Activated CD4-positive, alpha-beta T cell treated with anti-CD3 and anti-CD28 coated beads, Interleukin-2, amount 10 ng/mL, durations not matched to agents 24 days and 14 days (primary cell): ENCODE measurements around the gene GADD45G. TPM values are rescaled to one million over a fixed set of nuclear protein-coding genes. Genes with fewer than 3 reads are reported as not detected.

Experiments
- DNase-seq: peaks from one replicate; pipeline ENCODE4 v3.0.0; 2022
- H3K27ac Mint-ChIP-seq: one replicate; pipeline ENCODE4 v1.8.0; 2022; ENCODE audit warnings: mild to moderate bottlenecking, mixed read lengths
- H3K27me3 Mint-ChIP-seq: one replicate; pipeline ENCODE4 v1.8.0; 2022; ENCODE audit warnings: mixed read lengths
- H3K36me3 Mint-ChIP-seq: one replicate; pipeline ENCODE4 v1.8.0; 2022; ENCODE audit warnings: low read depth, mild to moderate bottlenecking, mixed read lengths
- H3K4me1 Mint-ChIP-seq: one replicate; pipeline ENCODE4 v1.8.0; 2021; ENCODE audit warnings: mixed read lengths
- H3K4me3 Mint-ChIP-seq: one replicate; pipeline ENCODE4 v1.8.0; 2022; ENCODE audit warnings: mild to moderate bottlenecking, moderate library complexity, mixed read lengths
- H3K9me3 Mint-ChIP-seq: one replicate; pipeline ENCODE4 v1.8.0; 2021; ENCODE audit warnings: mixed read lengths
- intact Hi-C: fragments of 100-400 bp; cut with micrococcal nuclease; formaldehyde crosslinking; loops from one replicate; pipeline ENCODE4 v1.15.1; 2023
- total RNA-seq: library from RNA; stranded (reverse); gene quantifications from 2 replicates; pipeline ENCODE4 v1.2.3, GENCODE V29; 2022

The GADD45G gene
- total RNA-seq, 1 donor from 2014 or later: 19.8 TPM

DNA sequence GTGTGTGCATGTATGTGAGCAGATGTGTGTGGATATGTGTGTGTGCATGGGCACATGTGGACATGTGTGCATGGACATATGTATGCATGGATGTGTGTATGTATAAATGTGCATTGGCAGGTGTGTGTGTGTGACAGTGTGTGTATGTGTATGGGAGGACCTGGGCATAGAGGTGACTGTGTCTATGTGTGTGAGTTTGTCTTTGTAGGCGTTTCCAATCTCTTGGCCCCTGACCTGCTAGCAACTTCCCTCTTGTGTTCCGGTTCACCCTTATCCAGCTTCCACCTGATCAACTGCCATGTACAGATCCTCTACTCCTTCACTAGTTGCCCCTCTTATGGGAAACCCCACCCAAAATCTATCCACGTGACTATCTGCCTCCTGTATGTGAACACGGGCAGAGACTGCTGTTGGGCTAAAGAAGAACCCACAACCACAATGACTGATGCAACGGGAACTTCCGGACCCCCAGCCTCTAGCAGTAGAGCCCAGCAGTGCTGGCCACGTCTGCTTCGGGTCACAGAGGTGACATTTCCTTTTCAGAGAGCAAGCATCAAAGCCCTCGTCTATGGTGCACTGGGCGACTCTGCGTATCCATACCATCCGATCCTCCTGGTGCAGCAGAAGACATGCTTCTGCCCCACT, 24.9 kb upstream of the GADD45G start:
- DNase-seq: peak; percentile 77
- H3K4me1 Mint-ChIP-seq: peaks cover 10% of the 10 kb centered on the region
- no peaks in the 10 kb centered on the region for H3K36me3 Mint-ChIP-seq
- peaks cover 7% of the 10 kb centered on the region for H3K9me3 Mint-ChIP-seq
- peaks cover 65% of the 10 kb centered on the region for H3K27me3 Mint-ChIP-seq
- H3K27ac Mint-ChIP-seq: peak overlapping the region; percentile 40
- H3K4me3 Mint-ChIP-seq: peak overlapping the region; percentile 5
- intact Hi-C loops: loop anchor here (5.0 kb wide), 1 partner anchor 1292 kb away; no protein-coding TSS in a partner anchor

DNA sequence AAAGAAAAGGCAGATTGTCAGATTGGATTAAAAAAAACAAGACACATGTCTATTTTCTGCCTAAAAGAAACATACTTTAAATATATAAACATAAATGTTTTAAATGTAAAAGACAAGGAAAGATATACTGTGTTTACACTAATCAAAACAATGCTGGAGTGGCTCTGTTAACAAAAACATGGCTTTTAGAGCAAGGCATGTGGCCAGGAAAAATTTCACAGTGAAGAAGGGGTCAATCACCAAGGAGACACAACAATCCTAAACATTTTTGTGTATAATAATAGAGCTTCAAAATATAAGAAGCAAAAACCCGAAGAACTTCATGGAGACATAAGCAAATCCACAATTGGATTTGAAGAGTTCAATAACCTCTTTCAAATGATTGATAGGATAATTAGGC, 18.5 kb upstream of the GADD45G start:
- Mint-ChIP-seq H3K9me3 (peaks cover 7% of the 10 kb centered on the region), H3K27ac (no peak overlapping the region), H3K36me3 (no peaks in the 10 kb centered on the region), H3K4me3 (no peak overlapping the region), H3K27me3 (peaks cover 61% of the 10 kb centered on the region), H3K4me1 (no peaks in the 10 kb centered on the region)
- intact Hi-C loops: no loop called here
- DNase-seq: no peak

DNA sequence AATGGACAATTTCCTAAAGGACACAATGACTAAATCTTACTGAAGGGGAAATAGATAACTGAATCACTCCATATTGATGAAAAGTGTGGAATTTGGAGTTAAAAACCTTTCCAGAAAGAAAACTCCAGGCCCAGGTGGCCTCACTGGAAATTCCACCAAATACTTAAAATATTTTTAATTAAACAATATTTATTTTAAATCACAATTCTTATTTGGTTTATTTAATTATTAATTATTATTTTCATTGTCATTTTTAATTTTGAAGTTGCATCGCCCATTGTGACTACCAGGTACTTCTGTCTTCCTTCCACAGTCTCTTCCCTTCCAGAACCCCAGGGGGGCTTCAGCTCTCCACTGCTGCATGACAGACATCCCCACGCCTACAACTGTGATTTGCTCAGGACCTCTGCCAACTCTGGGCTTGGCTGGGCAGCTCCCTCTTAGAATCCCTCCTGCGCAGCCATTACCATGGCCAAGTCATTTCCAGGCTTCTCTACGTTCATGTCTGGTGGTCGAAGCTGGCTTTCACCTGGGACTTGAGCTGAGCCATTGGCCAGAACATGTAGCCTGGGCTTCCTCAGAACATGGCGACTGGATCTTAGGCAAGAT, 16.4 kb upstream of the GADD45G start:
- no peaks in the 10 kb centered on the region for H3K36me3 Mint-ChIP-seq
- DNase-seq: peak; percentile 47

DNA sequence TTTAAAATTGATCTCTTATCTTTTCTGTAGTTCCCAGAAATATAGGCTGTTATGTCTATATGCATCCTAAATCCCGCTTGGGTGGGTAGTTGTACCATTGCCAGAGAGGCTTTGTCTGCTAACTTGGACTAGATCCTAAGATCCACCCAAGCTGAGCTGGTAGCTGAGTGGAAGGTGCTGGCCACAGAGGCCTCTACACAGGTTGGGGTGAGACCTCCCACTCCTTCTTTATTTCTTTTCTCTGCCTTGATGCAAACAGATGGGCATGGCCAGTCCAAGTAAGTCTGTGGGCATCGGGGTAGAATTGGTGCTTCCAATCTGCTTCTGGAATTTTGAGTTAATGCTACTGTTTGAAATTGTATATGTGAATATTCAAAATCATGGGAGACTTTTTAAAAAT, 14.4 kb upstream of the GADD45G start:
- intact Hi-C loops: no loop called here
- DNase-seq: peak; percentile 51
- Mint-ChIP-seq H3K9me3 (no peaks in the 10 kb centered on the region), H3K36me3 (no peaks in the 10 kb centered on the region), H3K27ac (no peak overlapping the region), H3K4me1 (no peaks in the 10 kb centered on the region), H3K4me3 (no peak overlapping the region), H3K27me3 (peaks cover 38% of the 10 kb centered on the region)

More for the DNA sequence above, 16.4 kb upstream of the GADD45G start:
- intact Hi-C loops: no loop called here
- Mint-ChIP-seq H3K4me1 (no peaks in the 10 kb centered on the region), H3K27me3 (peaks cover 53% of the 10 kb centered on the region), H3K4me3 (no peak overlapping the region), H3K9me3 (peaks cover 4% of the 10 kb centered on the region), H3K27ac (no peak overlapping the region)

DNA sequence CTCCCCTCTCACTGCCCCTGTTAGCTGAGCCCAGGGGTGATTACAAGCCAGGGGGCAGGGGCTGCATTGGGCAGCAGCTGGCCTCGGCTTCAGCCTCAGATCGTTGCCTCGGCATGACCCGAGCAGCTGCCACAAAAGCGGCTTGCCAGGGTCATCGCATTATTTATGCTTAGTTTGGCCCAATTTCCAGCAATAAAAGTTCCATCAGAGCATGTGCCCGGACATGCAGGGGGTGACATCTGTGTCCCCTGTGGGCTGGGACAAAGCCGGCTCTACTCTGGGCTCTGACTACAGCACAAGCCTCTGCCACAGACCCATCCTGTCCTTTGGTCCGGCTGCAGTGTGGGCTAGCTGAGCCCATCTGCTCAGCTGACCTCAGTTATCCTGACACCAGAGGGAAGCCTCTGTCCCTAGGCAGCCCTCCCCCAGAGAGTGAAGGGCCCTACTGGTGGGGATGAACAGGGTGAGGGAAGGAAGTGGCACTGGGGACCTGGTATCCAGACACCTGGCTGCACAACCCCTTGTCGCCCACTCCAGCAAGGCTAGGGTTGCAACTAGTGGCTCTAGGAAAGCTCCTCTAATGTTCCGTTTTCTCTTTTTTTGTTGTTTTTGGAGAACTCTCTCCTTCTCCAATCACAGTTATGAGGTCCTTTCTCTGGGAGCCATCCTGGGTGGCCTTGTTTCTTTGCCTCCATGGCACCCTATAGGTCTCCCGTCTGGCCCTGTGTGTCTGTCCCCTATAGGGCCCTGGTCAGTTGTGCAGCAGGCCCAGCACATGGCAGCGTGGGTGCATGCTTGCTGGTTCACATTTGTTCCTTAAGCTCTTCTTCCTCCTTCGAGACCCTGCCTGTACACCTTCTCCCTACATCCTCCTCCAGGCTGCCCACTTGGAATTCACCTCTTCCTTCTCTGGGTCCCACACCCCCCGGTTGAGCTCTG, 13.3 kb upstream of the GADD45G start:
- intact Hi-C loops: no loop called here
- no peaks in the 10 kb centered on the region for H3K36me3 Mint-ChIP-seq

DNA sequence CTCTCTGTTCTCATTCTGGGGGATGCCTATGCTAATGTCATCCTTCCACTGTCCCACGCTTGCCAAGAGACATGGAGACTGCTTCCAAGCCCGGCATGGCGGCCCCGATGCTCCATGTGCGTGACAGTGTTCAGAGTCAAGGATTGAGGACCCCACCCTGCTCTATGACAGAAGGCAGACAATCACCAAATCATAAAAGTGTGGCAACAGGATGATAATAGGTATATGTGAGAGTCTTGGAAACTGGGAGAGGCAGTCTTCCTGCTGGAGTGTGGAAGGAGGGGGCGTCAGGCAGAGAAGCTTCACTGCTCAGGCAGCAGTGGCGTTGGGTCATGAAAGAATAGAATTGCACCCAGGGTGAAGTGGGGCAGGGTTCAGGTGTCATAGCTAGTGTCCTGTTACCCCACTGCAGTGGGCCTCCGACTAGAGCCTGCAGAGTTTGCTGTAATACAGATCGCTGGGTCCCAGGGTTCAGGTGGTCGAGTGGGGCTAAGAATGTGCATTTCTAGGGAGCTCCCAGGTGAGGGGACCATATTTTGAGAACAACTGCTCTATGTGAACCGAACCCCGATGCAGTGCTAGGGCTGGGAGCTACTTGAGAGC, 12.5 kb upstream of the GADD45G start:
- H3K27me3 Mint-ChIP-seq: peaks cover 31% of the 10 kb centered on the region
- H3K4me1 Mint-ChIP-seq: no peaks in the 10 kb centered on the region
- no peak overlapping the region for H3K27ac Mint-ChIP-seq
- no peak for DNase-seq
- intact Hi-C loops: no loop called here
- no peaks in the 10 kb centered on the region for H3K9me3 Mint-ChIP-seq
- H3K4me3 Mint-ChIP-seq: no peak overlapping the region
- H3K36me3 Mint-ChIP-seq: no peaks in the 10 kb centered on the region

More for the DNA sequence above, 13.3 kb upstream of the GADD45G start:
- Mint-ChIP-seq H3K4me3 (no peak overlapping the region), H3K27me3 (peaks cover 35% of the 10 kb centered on the region), H3K4me1 (no peaks in the 10 kb centered on the region), H3K27ac (no peak overlapping the region), H3K9me3 (no peaks in the 10 kb centered on the region)
- DNase-seq: peak; percentile 50

DNA sequence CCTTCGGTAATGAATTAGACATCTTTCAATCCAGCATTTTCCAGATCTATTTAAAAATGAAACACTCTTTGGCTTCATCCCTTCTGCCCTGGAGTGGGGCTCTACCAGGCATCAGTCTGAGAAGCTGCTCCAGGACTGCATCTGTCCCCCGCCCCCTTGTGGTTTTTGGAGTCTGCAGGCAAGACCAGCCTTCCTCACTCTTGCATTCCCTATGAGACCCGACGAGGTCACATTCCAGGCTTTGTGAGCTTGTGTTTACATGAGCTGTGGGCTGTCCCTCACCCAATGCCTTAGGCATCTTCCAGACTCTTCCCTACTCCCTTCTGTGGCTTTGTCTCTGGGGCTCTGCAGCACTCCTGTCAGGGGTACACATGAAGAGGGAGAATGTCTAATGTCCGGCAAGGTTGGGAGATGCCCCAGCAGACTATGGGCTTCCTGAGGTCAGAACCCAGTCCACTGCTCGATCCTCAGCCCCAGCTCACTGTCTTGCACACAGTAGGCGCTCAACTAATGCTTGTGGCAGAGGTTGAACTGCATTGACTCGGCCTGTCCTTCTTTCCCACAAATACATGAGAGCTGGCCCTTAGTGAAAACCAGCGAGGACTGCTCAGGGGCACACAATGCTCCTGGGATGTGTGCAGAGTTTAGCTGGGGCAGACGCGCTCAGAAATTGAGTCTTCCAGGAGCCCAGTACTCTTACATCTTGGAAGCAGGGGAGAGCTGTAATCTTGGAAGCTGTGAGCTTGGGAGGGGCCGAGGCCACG, 11.7 kb upstream of the GADD45G start:
- Mint-ChIP-seq H3K27me3 (peaks cover 28% of the 10 kb centered on the region), H3K4me1 (no peaks in the 10 kb centered on the region), H3K27ac (no peak overlapping the region), H3K9me3 (no peaks in the 10 kb centered on the region), H3K4me3 (no peak overlapping the region), H3K36me3 (no peaks in the 10 kb centered on the region)
- DNase-seq: peak; percentile 54
- intact Hi-C loops: no loop called here

DNA sequence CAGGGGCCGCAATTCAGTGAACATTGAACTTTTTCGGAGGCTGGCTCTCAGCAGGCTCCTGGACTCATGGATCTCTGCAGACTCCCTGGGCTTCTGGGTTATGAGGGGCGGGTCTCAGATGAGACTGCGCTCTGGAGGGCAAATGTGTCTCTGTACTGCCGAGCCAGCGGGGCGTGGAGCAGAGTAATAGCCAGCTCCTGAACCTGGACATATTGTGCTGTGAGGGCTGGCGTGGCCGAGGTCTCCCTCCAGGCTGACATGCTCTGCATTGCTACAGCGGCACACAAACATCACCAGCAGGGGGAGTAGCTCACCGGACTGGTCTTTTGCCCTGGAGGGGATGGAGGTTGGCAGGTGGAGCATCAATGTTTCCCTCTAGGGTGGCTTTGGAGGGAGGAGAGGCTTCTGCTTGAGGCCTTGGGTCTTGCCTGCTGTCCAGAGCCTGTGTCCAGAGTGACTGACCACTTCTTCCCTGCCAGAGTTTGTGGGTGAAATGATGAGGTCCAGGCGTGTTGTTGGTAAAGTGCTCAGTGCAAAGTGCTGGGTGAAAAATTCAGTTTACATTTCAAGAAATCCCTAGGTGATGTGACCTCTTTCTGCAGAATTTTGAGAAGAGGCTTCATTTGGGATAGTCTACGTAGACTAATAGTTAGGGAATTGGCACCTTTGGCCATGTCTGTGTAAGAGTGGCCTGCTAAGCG, 10.9 kb upstream of the GADD45G start:
- H3K36me3 Mint-ChIP-seq: no peaks in the 10 kb centered on the region
- H3K27ac Mint-ChIP-seq: no peak overlapping the region
- DNase-seq: peak; percentile 91
- peaks cover 25% of the 10 kb centered on the region for H3K27me3 Mint-ChIP-seq
- no peaks in the 10 kb centered on the region for H3K4me1 Mint-ChIP-seq
- intact Hi-C loops: no loop called here
- H3K4me3 Mint-ChIP-seq: no peak overlapping the region
- H3K9me3 Mint-ChIP-seq: no peaks in the 10 kb centered on the region

DNA sequence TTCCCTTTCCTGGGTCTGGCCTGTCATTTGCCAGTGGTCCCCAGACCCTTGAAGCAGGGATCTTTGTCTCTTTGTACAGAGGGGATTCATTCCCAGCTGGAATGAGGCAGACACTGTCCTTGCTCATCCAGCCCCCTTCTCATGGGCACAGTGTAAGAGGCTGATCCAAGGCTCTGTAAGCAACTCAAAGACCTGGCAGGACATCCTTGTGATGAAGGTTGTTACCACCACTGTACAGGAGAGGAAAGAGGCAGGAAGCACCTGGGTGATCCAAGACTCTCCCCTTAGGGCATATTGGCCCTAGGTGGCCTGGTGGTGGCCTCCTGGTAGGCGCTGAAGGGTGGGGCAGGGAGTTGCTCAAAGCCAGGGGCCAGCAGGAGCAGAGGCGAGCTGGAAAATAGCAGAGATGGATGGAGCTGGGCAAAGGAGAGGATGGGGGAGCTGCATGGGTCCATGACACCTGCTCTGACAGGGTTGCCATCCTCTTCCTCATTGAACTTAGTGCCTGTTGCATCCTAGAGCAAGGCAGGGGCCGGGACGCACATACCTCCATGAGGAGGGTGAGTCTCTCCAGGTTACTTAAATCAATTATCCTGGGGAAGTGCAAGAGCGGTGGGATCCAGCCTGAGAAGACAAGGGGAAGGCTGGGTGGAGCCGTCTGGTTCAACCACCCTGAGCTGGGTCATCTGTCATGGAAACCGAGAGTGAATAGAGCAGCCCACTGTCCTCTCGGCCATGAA, 9.8 kb upstream of the GADD45G start:
- DNase-seq: no peak
- Mint-ChIP-seq H3K4me3 (no peak overlapping the region), H3K4me1 (no peaks in the 10 kb centered on the region), H3K27ac (no peak overlapping the region), H3K27me3 (peaks cover 33% of the 10 kb centered on the region), H3K36me3 (no peaks in the 10 kb centered on the region), H3K9me3 (no peaks in the 10 kb centered on the region)
- intact Hi-C loops: no loop called here

DNA sequence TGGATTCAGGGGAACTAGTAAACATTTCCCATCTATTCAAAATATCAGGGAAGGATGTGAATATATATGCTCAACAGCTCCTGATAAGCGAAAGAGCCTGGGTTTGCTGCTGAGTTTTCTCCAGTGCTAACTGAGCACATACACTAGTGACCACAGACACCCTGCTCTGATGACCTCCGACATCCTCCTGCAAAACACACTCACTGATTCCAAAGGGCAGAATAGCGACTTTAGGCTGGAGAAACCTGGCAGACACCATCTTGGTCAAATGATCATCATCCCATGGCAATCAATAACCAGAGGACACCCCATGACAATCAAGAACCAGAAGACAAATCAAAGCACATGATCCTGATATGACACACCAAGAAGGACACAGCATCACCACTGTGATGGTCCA, 9.2 kb upstream of the GADD45G start:
- no peak overlapping the region for H3K27ac Mint-ChIP-seq
- peaks cover 34% of the 10 kb centered on the region for H3K27me3 Mint-ChIP-seq
- DNase-seq: no peak
- no peaks in the 10 kb centered on the region for H3K9me3 Mint-ChIP-seq
- intact Hi-C loops: no loop called here
- no peaks in the 10 kb centered on the region for H3K4me1 Mint-ChIP-seq
- no peaks in the 10 kb centered on the region for H3K36me3 Mint-ChIP-seq
- no peak overlapping the region for H3K4me3 Mint-ChIP-seq

DNA sequence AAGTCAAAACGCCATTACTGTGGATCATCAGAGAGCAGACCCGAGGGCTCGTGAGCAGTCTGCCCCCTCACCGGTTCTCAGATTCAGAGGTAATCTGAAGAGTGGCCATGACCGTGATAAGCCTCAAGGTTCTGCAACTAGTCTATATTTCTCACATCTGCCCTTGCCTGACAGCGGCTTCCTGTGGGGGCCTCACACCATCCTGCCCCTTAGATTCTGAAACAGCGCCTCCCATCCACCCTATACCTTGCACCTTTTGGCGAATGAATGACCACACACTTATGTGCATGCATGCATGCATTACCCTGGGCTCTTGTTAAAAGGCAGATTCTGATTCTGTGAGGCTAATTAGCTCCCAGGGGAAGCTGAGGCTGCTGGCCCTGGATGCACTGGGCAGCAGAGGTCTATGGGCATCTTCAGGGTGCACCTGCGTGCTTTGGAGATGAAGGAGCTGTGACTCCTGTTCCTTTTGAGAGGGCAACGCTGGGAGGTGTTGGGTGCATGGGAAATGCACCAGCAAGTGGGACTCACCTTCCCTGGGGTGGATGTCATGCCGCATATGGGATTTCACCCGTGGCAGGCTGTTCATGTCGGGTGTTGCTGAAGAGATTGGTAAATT, 7.8 kb upstream of the GADD45G start:
- DNase-seq: no peak
- H3K27ac Mint-ChIP-seq: no peak overlapping the region
- no peaks in the 10 kb centered on the region for H3K36me3 Mint-ChIP-seq
- H3K4me3 Mint-ChIP-seq: no peak overlapping the region
- no peaks in the 10 kb centered on the region for H3K9me3 Mint-ChIP-seq
- intact Hi-C loops: no loop called here
- H3K4me1 Mint-ChIP-seq: no peaks in the 10 kb centered on the region
- H3K27me3 Mint-ChIP-seq: peaks cover 38% of the 10 kb centered on the region
